Keratinocyte (primary cell): ENCODE measurements around the gene CKAP2L. TPM values are rescaled to one million over a fixed set of nuclear protein-coding genes. Genes with fewer than 3 reads are reported as not detected.

Source experiments
- DNase-seq: peaks from one replicate; pipeline ENCODE4 v3.0.0-alpha.2; 2011; ENCODE audit warnings: low read depth, missing footprints, low spot score
- FAIRE-seq: peaks from 2 replicates; lab custom pipeline; 2011; peaks lifted over from hg19 to GRCh38; lab: Jason Lieb, UNC
- H2AFZ ChIP-seq: 2 replicates; pipeline ENCODE4 v1.6.0; 2012; ENCODE audit warnings: low read length, control low read depth, inconsistent platforms; ENCODE audit not compliant: control insufficient read depth
- H3K27ac ChIP-seq: 2 replicates; pipeline ENCODE4 v1.5.1; 2011; ENCODE audit warnings: low read length; ENCODE audit not compliant: control insufficient read depth, insufficient read depth
- H3K27me3 ChIP-seq: 3 replicates; pipeline ENCODE4 v1.6.0; 2011; ENCODE audit warnings: low read length; ENCODE audit not compliant: control insufficient read depth, insufficient read depth; ENCODE audit errors: extremely low read depth
- H3K36me3 ChIP-seq, 2 experiments: 2 replicates in 1 of 2; 3 replicates in 1 of 2; pipeline ENCODE4 v1.5.1; 2011; ENCODE audit warnings: low read length in 2 of 2, mild to moderate bottlenecking in 1 of 2; ENCODE audit not compliant: control insufficient read depth in 2 of 2, insufficient read depth in 2 of 2; ENCODE audit errors: extremely low read depth in 1 of 2
- H3K4me1 ChIP-seq: 3 replicates; pipeline ENCODE4 v1.5.1; 2011; ENCODE audit warnings: low read length; ENCODE audit not compliant: control insufficient read depth, insufficient read depth; ENCODE audit errors: extremely low read depth
- H3K4me2 ChIP-seq: 3 replicates; pipeline ENCODE4 v1.6.0; 2011; ENCODE audit warnings: low read depth, low read length; ENCODE audit not compliant: control insufficient read depth, insufficient read depth; ENCODE audit errors: extremely low read depth
- H3K4me3 ChIP-seq, 3 experiments: fragments of 200-600 bp in 1 of 3; sonication (generic) in 1 of 3; 2 replicates in 2 of 3; 3 replicates in 1 of 3; pipeline ENCODE4 v1.5.1; 2011 to 2016; ENCODE audit warnings: low read length in 3 of 3, mild to moderate bottlenecking in 3 of 3, control low read depth in 2 of 3, inconsistent platforms in 1 of 3, low read depth in 1 of 3, mixed read lengths in 1 of 3, mixed run types in 1 of 3, moderate library complexity in 1 of 3; ENCODE audit not compliant: control insufficient read depth in 2 of 3, insufficient read depth in 2 of 3; ENCODE audit errors: extremely low read depth in 1 of 3
- H3K79me2 ChIP-seq: 2 replicates; pipeline ENCODE4 v1.6.0; 2012; ENCODE audit warnings: low read length; ENCODE audit not compliant: control insufficient read depth, insufficient read depth
- H3K9ac ChIP-seq: 3 replicates; pipeline ENCODE4 v1.6.0; 2011; ENCODE audit warnings: low read length; ENCODE audit not compliant: control insufficient read depth, insufficient read depth; ENCODE audit errors: extremely low read depth
- H3K9me1 ChIP-seq: 3 replicates; pipeline ENCODE4 v1.6.0; 2011; ENCODE audit warnings: low read length; ENCODE audit not compliant: control insufficient read depth, insufficient read depth; ENCODE audit errors: extremely low read depth
- H3K9me3 ChIP-seq: 2 replicates; pipeline ENCODE4 v1.5.1; 2012; ENCODE audit warnings: low read depth, low read length; ENCODE audit not compliant: control insufficient read depth
- H4K20me1 ChIP-seq: 3 replicates; pipeline ENCODE4 v1.6.0; 2011; ENCODE audit warnings: low read length; ENCODE audit not compliant: control insufficient read depth, insufficient read depth; ENCODE audit errors: extremely low read depth
- EZH2 ChIP-seq: IDR thresholded peaks from one replicate; pipeline ENCODE4 v1.6.1; 2012; ENCODE audit warnings: inconsistent platforms, mild to moderate bottlenecking, low read length, moderate library complexity
- dilution Hi-C: fragments of 300-500 bp; cut with MboI; formaldehyde crosslinking; loops from one replicate; pipeline ENCODE4 v1.7.0; 2020; ENCODE audit warnings: low sequenced_read_pairs; ENCODE audit not compliant: extremely low pct_ligation_motif_present
- polyA plus RNA-seq, 5 experiments: library from polyadenylated mRNA; depleted of rRNA in 3 of 5; stranded (reverse) in 3 of 5; stranded (forward) in 1 of 5; unstranded in 1 of 5; fragments of >200 nt; gene quantifications; 1 replicate in 1 of 5; 2 replicates in 3 of 5; 3 replicates in 1 of 5; pipeline versions ENCODE4 v1.2.1 to v1.2.3, GENCODE V29; 2011 to 2012; ENCODE audit warnings: missing spikeins in 2 of 5, low read depth in 1 of 5, low replicate concordance in 1 of 5
- TF ChIP-seq, protein P1 (sequence below), 3 experiments: IDR thresholded peaks in 1 of 3; conservative IDR thresholded peaks in 1 of 3; optimal IDR thresholded peaks in 1 of 3; 2 replicates in 2 of 3; 3 replicates in 1 of 3; pipeline versions ENCODE3 to v1.5.1; 2011; ENCODE audit warnings: low read length in 3 of 3, mild to moderate bottlenecking in 3 of 3, moderate library complexity in 2 of 3, control low read depth in 1 of 3, inconsistent platforms in 1 of 3; ENCODE audit not compliant: insufficient read depth in 2 of 3; ENCODE audit errors: extremely low read depth in 1 of 3

The CKAP2L gene
- polyA plus RNA-seq, 1 donor (not counting 4 experiments of a cell fraction or from before 2014, with no cell fraction given) = 10.9 TPM

DNA sequence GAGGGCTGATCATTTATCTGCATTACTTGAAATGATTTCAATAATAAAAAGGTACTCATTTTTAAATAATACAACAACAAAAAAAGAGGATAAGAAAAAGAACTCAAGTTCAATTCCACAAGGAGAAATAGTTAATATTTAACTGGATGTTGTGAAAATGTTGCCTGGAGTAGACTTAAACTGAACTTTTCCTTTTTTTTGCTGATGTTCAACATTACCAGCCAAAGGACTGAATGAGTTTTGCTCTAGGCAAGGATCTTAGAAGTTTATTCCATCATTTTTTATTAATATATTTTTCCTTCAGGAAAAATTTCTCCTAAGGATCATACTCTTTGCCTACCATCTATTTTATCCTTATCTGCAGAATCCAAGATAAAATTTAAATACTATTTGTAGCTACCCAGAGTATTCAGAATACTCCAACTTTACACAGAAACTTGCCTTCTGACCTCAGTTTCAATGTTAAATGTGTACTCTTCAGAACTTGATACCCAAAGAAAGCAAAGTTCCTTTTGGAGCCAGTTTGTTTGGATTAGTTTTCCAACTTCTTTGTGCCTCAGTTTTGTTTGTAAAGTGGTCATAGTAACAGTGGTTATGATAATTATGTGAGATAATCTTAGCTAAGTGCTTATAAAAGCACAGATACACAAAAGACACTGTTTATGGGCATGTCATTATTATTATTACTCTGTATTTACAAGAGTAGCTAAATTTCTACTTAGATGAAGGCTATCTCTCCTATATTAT, 12.8 kb downstream of the CKAP2L start:
- H3K9ac ChIP-seq = no peak overlapping the region
- H4K20me1 ChIP-seq = no peaks in the 10 kb centered on the region
- TF ChIP-seq, protein P1, sequence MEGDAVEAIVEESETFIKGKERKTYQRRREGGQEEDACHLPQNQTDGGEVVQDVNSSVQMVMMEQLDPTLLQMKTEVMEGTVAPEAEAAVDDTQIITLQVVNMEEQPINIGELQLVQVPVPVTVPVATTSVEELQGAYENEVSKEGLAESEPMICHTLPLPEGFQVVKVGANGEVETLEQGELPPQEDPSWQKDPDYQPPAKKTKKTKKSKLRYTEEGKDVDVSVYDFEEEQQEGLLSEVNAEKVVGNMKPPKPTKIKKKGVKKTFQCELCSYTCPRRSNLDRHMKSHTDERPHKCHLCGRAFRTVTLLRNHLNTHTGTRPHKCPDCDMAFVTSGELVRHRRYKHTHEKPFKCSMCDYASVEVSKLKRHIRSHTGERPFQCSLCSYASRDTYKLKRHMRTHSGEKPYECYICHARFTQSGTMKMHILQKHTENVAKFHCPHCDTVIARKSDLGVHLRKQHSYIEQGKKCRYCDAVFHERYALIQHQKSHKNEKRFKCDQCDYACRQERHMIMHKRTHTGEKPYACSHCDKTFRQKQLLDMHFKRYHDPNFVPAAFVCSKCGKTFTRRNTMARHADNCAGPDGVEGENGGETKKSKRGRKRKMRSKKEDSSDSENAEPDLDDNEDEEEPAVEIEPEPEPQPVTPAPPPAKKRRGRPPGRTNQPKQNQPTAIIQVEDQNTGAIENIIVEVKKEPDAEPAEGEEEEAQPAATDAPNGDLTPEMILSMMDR (optimal IDR thresholded peaks at IDR 0.05 in 1 of 3, IDR thresholded peaks at IDR 0.05 in 1 of 3, conservative IDR thresholded peaks at IDR 0.05 in 1 of 3; ENCODE audit: extremely low read depth in 1 of 3, insufficient read depth in 2 of 3, low read length in 3 of 3) = no peak
- DNase-seq (no peak), FAIRE-seq (no peak)
- no peak overlapping the region for H3K4me3 ChIP-seq
- H3K9me1 ChIP-seq = no peaks in the 10 kb centered on the region
- H2AFZ ChIP-seq = no peak overlapping the region
- peaks cover 4% of the 10 kb centered on the region for H3K4me1 ChIP-seq
- no peaks in the 10 kb centered on the region for H3K27me3 ChIP-seq
- no peak overlapping the region for H3K4me2 ChIP-seq
- H3K36me3 ChIP-seq = peaks cover 0 to 46% of the 10 kb centered on the region in 2 experiments
- H3K9me3 ChIP-seq = no peaks in the 10 kb centered on the region
- peaks cover 59% of the 10 kb centered on the region for H3K79me2 ChIP-seq
- H3K27ac ChIP-seq = no peak overlapping the region
- dilution Hi-C loops = no loop called here

DNA sequence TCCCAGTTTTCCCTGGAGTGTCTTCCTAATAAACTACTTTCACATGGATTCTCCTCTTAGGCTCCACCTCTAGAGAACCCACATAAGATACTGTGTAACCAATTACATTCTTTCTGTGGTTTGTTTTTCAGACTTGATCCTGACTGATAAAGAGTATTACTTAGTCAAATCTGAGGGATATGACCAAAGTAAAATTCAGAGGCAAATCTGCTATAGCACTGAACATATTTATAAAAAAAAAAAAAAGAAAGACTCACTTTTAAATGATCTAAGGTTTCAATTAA, 13.9 kb downstream of the CKAP2L start:
- DNase-seq = no peak
- no peak overlapping the region for H3K27ac ChIP-seq

More for the DNA sequence above, 13.9 kb downstream of the CKAP2L start:
- H3K36me3 ChIP-seq = peaks cover 0 to 41% of the 10 kb centered on the region in 2 experiments
- FAIRE-seq = no peak
- no peak overlapping the region for H2AFZ ChIP-seq
- no peaks in the 10 kb centered on the region for H3K9me1 ChIP-seq
- no peaks in the 10 kb centered on the region for H4K20me1 ChIP-seq
- no peak overlapping the region for H3K4me3 ChIP-seq
- H3K9ac ChIP-seq = no peak overlapping the region
- no peaks in the 10 kb centered on the region for H3K9me3 ChIP-seq
- dilution Hi-C loops = no loop called here
- H3K27me3 ChIP-seq = no peaks in the 10 kb centered on the region
- H3K79me2 ChIP-seq = peaks cover 58% of the 10 kb centered on the region
- peaks cover 4% of the 10 kb centered on the region for H3K4me1 ChIP-seq
- no peak overlapping the region for H3K4me2 ChIP-seq
- no peak for TF ChIP-seq EZH2
- TF ChIP-seq, protein P1 (optimal IDR thresholded peaks at IDR 0.05 in 1 of 3, IDR thresholded peaks at IDR 0.05 in 1 of 3, conservative IDR thresholded peaks at IDR 0.05 in 1 of 3; ENCODE audit: extremely low read depth in 1 of 3, insufficient read depth in 2 of 3, low read length in 3 of 3) = no peak
